GM23338 (cell line): ENCODE data around the gene ATP2B1. TPM values are rescaled to one million over a fixed set of nuclear protein-coding genes. Genes with fewer than 3 reads are reported as not detected.

ENCODE experiments used
- ATAC-seq: fragments of 200-7000 bp; cut with Tn5 transposase; 3 replicates; pipeline ENCODE4 v1.9.1; 2020
- DNase-seq: peaks from one replicate; pipeline ENCODE4 v3.0.0-alpha.2; 2015; ENCODE audit warnings: low spot score
- H2AFZ ChIP-seq: fragments of 200-600 bp; sonication (generic); 2 replicates; pipeline ENCODE4 v1.8.0; 2016; ENCODE audit warnings: antibody characterized with exemption, mild to moderate bottlenecking, moderate library complexity
- H3F3A ChIP-seq: fragments of 200-600 bp; sonication (generic); replicated peaks from 2 replicates; pipeline ENCODE4 v1.8.0; 2017; ENCODE audit warnings: antibody characterized with exemption, mixed run types, low read depth
- H3K27ac ChIP-seq: fragments of 200-600 bp; sonication (generic); 2 replicates; pipeline ENCODE4 v1.6.1; 2016; ENCODE audit warnings: low read depth
- H3K27me3 ChIP-seq: fragments of 200-600 bp; sonication (generic); 2 replicates; pipeline ENCODE4 v1.8.0; 2016; ENCODE audit warnings: mild to moderate bottlenecking, mixed run types, moderate library complexity; ENCODE audit not compliant: insufficient read depth
- H3K36me3 ChIP-seq: fragments of 200-600 bp; sonication (generic); 2 replicates; pipeline ENCODE4 v1.8.0; 2016; ENCODE audit warnings: mild to moderate bottlenecking; ENCODE audit not compliant: insufficient read depth
- H3K4me1 ChIP-seq: fragments of 200-600 bp; sonication (generic); 2 replicates; pipeline ENCODE4 v1.8.0; 2016; ENCODE audit warnings: mild to moderate bottlenecking, moderate library complexity; ENCODE audit not compliant: insufficient read depth
- H3K4me2 ChIP-seq: fragments of 200-600 bp; sonication (generic); 2 replicates; pipeline ENCODE4 v1.7.1; 2017; ENCODE audit warnings: mixed run types
- H3K4me3 ChIP-seq: fragments of 200-600 bp; sonication (generic); 2 replicates; pipeline ENCODE4 v1.6.1; 2016; ENCODE audit warnings: mixed run types
- H3K79me2 ChIP-seq: fragments of 200-600 bp; sonication (generic); replicated peaks from 2 replicates; pipeline ENCODE4 v1.8.0; 2017; ENCODE audit warnings: mild to moderate bottlenecking; ENCODE audit not compliant: insufficient read depth
- H3K9me2 ChIP-seq: fragments of 200-600 bp; sonication (generic); 2 replicates; pipeline ENCODE4 v1.8.0; 2017; ENCODE audit not compliant: insufficient read depth
- H4K20me1 ChIP-seq: fragments of 200-600 bp; sonication (generic); replicated peaks from 2 replicates; pipeline ENCODE4 v1.8.0; 2017; ENCODE audit warnings: mild to moderate bottlenecking; ENCODE audit not compliant: insufficient read depth
- H3K27ac Mint-ChIP-seq: 2 replicates; pipeline ENCODE4 v1.8.0; 2020; ENCODE audit warnings: inconsistent platforms, mild to moderate bottlenecking, moderate library complexity, mixed read lengths
- H3K27me3 Mint-ChIP-seq: 3 replicates; pipeline ENCODE4 v1.8.0; 2022; ENCODE audit warnings: low read depth, mild to moderate bottlenecking, moderate library complexity, mixed read lengths, inconsistent platforms; ENCODE audit not compliant: insufficient read depth, poor library complexity
- H3K36me3 Mint-ChIP-seq: 3 replicates; pipeline ENCODE4 v1.8.0; 2021; ENCODE audit warnings: low read depth, mild to moderate bottlenecking, inconsistent platforms, moderate library complexity, mixed read lengths
- H3K4me1 Mint-ChIP-seq: 3 replicates; pipeline ENCODE4 v1.8.0; 2020; ENCODE audit warnings: mild to moderate bottlenecking, inconsistent platforms, mixed read lengths
- H3K4me3 Mint-ChIP-seq: 3 replicates; pipeline ENCODE4 v1.8.0; 2021; ENCODE audit warnings: moderate library complexity, mild to moderate bottlenecking, inconsistent platforms, mixed read lengths
- H3K9me3 Mint-ChIP-seq: 3 replicates; pipeline ENCODE4 v1.8.0; 2020; ENCODE audit warnings: moderate library complexity, mild to moderate bottlenecking, inconsistent platforms, mixed read lengths
- CREB1 ChIP-seq: fragments of 250-450 bp; sonication (Bioruptor Pico); IDR thresholded peaks from 2 replicates; pipeline ENCODE4 v1.5.0; 2020; ENCODE audit warnings: low read depth, mild to moderate bottlenecking, moderate library complexity
- ETS1 ChIP-seq: IDR thresholded peaks from 2 replicates; pipeline ENCODE4 v1.6.1; 2016; ENCODE audit warnings: antibody characterized with exemption
- EZH2phosphoT487 ChIP-seq: fragments of 200-600 bp; sonication (generic); IDR thresholded peaks from one replicate; pipeline ENCODE4 v1.8.1; 2018; ENCODE audit warnings: antibody characterized with exemption; ENCODE audit not compliant: unreplicated experiment
- JUNB ChIP-seq: IDR thresholded peaks from one replicate; pipeline ENCODE4 v1.6.1; 2016; ENCODE audit warnings: antibody characterized with exemption; ENCODE audit not compliant: unreplicated experiment
- ZNF331 ChIP-seq: fragments of 250-450 bp; sonication (Bioruptor Pico); IDR thresholded peaks from 2 replicates; pipeline ENCODE4 v1.5.0; 2020; ENCODE audit warnings: low read depth, mild to moderate bottlenecking, moderate library complexity
- polyA plus RNA-seq: library from polyadenylated mRNA; unstranded; fragments of >200 nt; fragmentation: Nextera tagmentation; extraction: Ambion mirVana; gene quantifications from 2 replicates; pipeline ENCODE4 v1.2.1, GENCODE V29; 2016
- total RNA-seq: library from RNA; depleted of rRNA; stranded (reverse); fragments of >200 nt; shearing (Covaris generic); gene quantifications from 2 replicates; pipeline ENCODE4 v1.2.3, GENCODE V29; 2014
- TF ChIP-seq, protein P1 (sequence below): fragments of 250-450 bp; sonication (Bioruptor Pico); IDR thresholded peaks from 2 replicates; pipeline ENCODE4 v1.5.0; 2020; ENCODE audit warnings: mild to moderate bottlenecking, moderate library complexity

The ATP2B1 gene
- total and polyA plus RNA-seq, 2 experiments from 2014 or later = 39.3 to 42.3 TPM

- TF ChIP-seq, protein P1, sequence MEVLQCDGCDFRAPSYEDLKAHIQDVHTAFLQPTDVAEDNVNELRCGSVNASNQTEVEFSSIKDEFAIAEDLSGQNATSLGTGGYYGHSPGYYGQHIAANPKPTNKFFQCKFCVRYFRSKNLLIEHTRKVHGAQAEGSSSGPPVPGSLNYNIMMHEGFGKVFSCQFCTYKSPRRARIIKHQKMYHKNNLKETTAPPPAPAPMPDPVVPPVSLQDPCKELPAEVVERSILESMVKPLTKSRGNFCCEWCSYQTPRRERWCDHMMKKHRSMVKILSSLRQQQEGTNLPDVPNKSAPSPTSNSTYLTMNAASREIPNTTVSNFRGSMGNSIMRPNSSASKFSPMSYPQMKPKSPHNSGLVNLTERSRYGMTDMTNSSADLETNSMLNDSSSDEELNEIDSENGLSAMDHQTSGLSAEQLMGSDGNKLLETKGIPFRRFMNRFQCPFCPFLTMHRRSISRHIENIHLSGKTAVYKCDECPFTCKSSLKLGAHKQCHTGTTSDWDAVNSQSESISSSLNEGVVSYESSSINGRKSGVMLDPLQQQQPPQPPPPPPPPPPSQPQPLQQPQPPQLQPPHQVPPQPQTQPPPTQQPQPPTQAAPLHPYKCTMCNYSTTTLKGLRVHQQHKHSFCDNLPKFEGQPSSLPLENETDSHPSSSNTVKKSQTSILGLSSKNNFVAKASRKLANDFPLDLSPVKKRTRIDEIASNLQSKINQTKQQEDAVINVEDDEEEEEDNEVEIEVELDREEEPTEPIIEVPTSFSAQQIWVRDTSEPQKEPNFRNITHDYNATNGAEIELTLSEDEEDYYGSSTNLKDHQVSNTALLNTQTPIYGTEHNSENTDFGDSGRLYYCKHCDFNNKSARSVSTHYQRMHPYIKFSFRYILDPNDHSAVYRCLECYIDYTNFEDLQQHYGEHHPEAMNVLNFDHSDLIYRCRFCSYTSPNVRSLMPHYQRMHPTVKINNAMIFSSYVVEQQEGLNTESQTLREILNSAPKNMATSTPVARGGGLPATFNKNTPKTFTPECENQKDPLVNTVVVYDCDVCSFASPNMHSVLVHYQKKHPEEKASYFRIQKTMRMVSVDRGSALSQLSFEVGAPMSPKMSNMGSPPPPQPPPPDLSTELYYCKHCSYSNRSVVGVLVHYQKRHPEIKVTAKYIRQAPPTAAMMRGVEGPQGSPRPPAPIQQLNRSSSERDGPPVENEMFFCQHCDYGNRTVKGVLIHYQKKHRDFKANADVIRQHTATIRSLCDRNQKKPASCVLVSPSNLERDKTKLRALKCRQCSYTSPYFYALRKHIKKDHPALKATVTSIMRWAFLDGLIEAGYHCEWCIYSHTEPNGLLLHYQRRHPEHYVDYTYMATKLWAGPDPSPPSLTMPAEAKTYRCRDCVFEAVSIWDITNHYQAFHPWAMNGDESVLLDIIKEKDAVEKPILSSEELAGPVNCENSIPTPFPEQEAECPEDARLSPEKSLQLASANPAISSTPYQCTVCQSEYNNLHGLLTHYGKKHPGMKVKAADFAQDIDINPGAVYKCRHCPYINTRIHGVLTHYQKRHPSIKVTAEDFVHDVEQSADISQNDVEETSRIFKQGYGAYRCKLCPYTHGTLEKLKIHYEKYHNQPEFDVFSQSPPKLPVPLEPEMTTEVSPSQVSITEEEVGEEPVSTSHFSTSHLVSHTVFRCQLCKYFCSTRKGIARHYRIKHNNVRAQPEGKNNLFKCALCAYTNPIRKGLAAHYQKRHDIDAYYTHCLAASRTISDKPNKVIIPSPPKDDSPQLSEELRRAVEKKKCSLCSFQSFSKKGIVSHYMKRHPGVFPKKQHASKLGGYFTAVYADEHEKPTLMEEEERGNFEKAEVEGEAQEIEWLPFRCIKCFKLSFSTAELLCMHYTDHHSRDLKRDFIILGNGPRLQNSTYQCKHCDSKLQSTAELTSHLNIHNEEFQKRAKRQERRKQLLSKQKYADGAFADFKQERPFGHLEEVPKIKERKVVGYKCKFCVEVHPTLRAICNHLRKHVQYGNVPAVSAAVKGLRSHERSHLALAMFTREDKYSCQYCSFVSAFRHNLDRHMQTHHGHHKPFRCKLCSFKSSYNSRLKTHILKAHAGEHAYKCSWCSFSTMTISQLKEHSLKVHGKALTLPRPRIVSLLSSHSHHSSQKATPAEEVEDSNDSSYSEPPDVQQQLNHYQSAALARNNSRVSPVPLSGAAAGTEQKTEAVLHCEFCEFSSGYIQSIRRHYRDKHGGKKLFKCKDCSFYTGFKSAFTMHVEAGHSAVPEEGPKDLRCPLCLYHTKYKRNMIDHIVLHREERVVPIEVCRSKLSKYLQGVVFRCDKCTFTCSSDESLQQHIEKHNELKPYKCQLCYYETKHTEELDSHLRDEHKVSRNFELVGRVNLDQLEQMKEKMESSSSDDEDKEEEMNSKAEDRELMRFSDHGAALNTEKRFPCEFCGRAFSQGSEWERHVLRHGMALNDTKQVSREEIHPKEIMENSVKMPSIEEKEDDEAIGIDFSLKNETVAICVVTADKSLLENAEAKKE (CRISPR knock-in tag) = no peak
- TF ChIP-seq JUNB = no peak
- no peak for TF ChIP-seq CREB1 (CRISPR knock-in tag)
- no peak for TF ChIP-seq ETS1
- TF ChIP-seq EZH2phosphoT487 = no peak
Observed at GRCh38 chr12:89576572-89577220, 131.9 kb downstream of the ATP2B1 start (continued).

- Mint-ChIP-seq H3K9me3 (no peaks in the 10 kb centered on the region), H3K36me3 (no peaks in the 10 kb centered on the region), H3K27me3 (no peaks in the 10 kb centered on the region), H3K27ac (peak overlapping the region; percentile 57; the same call in 1 of the 2 replicates), H3K4me1 (peaks cover 16% of the 10 kb centered on the region; the same call in 2 of the 3 replicates), H3K4me3 (no peak overlapping the region)
- Histone ChIP-seq H3F3A (no peaks in the 10 kb centered on the region), H3K4me2 (no peak overlapping the region), H2AFZ (no peak overlapping the region), H3K79me2 (no peaks in the 10 kb centered on the region), H3K36me3 (no peaks in the 10 kb centered on the region), H4K20me1 (no peaks in the 10 kb centered on the region), H3K27ac (no peak overlapping the region), H3K4me1 (0 out of 2 replicates have a peak, but pooled peaks cover 12% of the 10 kb centered on the region), H3K27me3 (no peaks in the 10 kb centered on the region), H3K9me2 (no peaks in the 10 kb centered on the region), H3K4me3 (no peak overlapping the region)
- no peak for DNase-seq
- no peak for ATAC-seq
- TF ChIP-seq ZNF331 (no peak), JUNB (no peak)
- TF ChIP-seq, protein P1 (CRISPR knock-in tag) = no peak
Observed at GRCh38 chr12:89575374-89575773, 133.3 kb downstream of the ATP2B1 start.
